ENCODE data around the gene FLOT1.
"Not testable (repeated sequence)": the region's sequence is repeated elsewhere in the genome, so short reads cannot be mapped to it uniquely, and the experiment has no call there.

The FLOT1 gene

GRCh38 chr6:30720738-30721197 lies 21.7 kb downstream of the FLOT1 start:
- Histone ChIP-seq H3K4me3 (ENCODE audit: low read depth, low read length) (peak overlapping the region; percentile 80), H3K36me3 (ENCODE audit: insufficient read depth, low read length) (peaks cover 29% of the 10 kb centered on the region), H2AFZ (ENCODE audit: low read length, unreplicated experiment) (no peak overlapping the region), H3K4me1 (ENCODE audit: control insufficient read depth, insufficient read depth, low read length, unreplicated experiment) (peaks cover 43% of the 10 kb centered on the region), H3K27me3 (ENCODE audit: insufficient read depth, low read length) (no peaks in the 10 kb centered on the region), H3K79me2 (ENCODE audit: control insufficient read depth, insufficient read depth, low read length, unreplicated experiment) (peaks cover 72% of the 10 kb centered on the region), H3K27ac (ENCODE audit: low read depth, low read length) (peak overlapping the region; percentile 97)

- peaks cover 25% of the 10 kb centered on the region; the same call in 1 of the 2 replicates for H3K36me3 ChIP-seq (ENCODE audit: insufficient read depth, low read length)
- no peaks in the 10 kb centered on the region for H3K27me3 ChIP-seq (ENCODE audit: insufficient read depth, low read length)
- peak within 1 kb of the TSS; percentile 97 for H3K27ac ChIP-seq (ENCODE audit: low read depth, low read length)
- H2AFZ ChIP-seq (ENCODE audit: low read length, unreplicated experiment), result peak within 1 kb of the TSS; percentile 57
- H3K79me2 ChIP-seq (ENCODE audit: control insufficient read depth, insufficient read depth, low read length, unreplicated experiment), result peaks cover 77% of the 10 kb centered on the region
- peaks cover 39% of the 10 kb centered on the region for H3K4me1 ChIP-seq (ENCODE audit: control insufficient read depth, insufficient read depth, low read length, unreplicated experiment)
- H3K4me3 ChIP-seq (ENCODE audit: low read depth, low read length), result peak within 1 kb of the TSS; percentile 80
Measured at GRCh38 chr6:30719791-30720737, 22.4 kb downstream of the FLOT1 start, which contains the start of gene TUBB. Gene TUBB, plus strand, starts transcription at chr6:30720352. Its CDS starts 155 bp downstream, at chr6:30720507.

- Histone ChIP-seq H3K36me3 (ENCODE audit: insufficient read depth, low read length) (peaks cover 26% of the 10 kb centered on the region; the same call in 1 of the 2 replicates), H2AFZ (ENCODE audit: low read length, unreplicated experiment) (peak overlapping the region; percentile 57), H3K27ac (ENCODE audit: low read depth, low read length) (peak overlapping the region; percentile 73), H3K27me3 (ENCODE audit: insufficient read depth, low read length) (no peaks in the 10 kb centered on the region), H3K4me3 (ENCODE audit: low read depth, low read length) (peak overlapping the region; percentile 80), H3K4me1 (ENCODE audit: control insufficient read depth, insufficient read depth, low read length, unreplicated experiment) (peaks cover 32% of the 10 kb centered on the region), H3K79me2 (ENCODE audit: control insufficient read depth, insufficient read depth, low read length, unreplicated experiment) (peaks cover 74% of the 10 kb centered on the region)
Measured at GRCh38 chr6:30719356-30719755, 23.1 kb downstream of the FLOT1 start.

GRCh38 chr6:30717845-30718720 lies 24.4 kb downstream of the FLOT1 start:
- not testable (repeated sequence) for H3K27me3 ChIP-seq (ENCODE audit: insufficient read depth, low read length)
- peaks cover 62% of the 10 kb centered on the region for H3K79me2 ChIP-seq (ENCODE audit: control insufficient read depth, insufficient read depth, low read length, unreplicated experiment)
- H3K4me3 ChIP-seq (ENCODE audit: low read depth, low read length), result peak overlapping the region; percentile 73
- H2AFZ ChIP-seq (ENCODE audit: low read length, unreplicated experiment), result peak overlapping the region; percentile 47
- peak overlapping the region; percentile 92 for H3K27ac ChIP-seq (ENCODE audit: low read depth, low read length)
- H3K4me1 ChIP-seq (ENCODE audit: control insufficient read depth, insufficient read depth, low read length, unreplicated experiment), result peaks cover 21% of the 10 kb centered on the region
- H3K36me3 ChIP-seq (ENCODE audit: insufficient read depth, low read length), result peaks cover 34% of the 10 kb centered on the region; the same call in 1 of the 2 replicates

GRCh38 chr6:30717129-30717844 lies 25.2 kb downstream of the FLOT1 start, which contains the start of gene MDC1:
Gene MDC1, minus strand, starts transcription at chr6:30717281. Its CDS starts 2,106 bp downstream, at chr6:30715175.
- Histone ChIP-seq H3K27me3 (ENCODE audit: insufficient read depth, low read length) (no peaks in the 10 kb centered on the region), H2AFZ (ENCODE audit: low read length, unreplicated experiment) (peak within 1 kb of the TSS; percentile 47), H3K4me1 (ENCODE audit: control insufficient read depth, insufficient read depth, low read length, unreplicated experiment) (peaks cover 17% of the 10 kb centered on the region), H3K27ac (ENCODE audit: low read depth, low read length) (peak within 1 kb of the TSS; percentile 92), H3K36me3 (ENCODE audit: insufficient read depth, low read length) (peaks cover 36% of the 10 kb centered on the region; the same call in 1 of the 2 replicates), H3K4me3 (ENCODE audit: low read depth, low read length) (peak within 1 kb of the TSS; percentile 78), H3K79me2 (ENCODE audit: control insufficient read depth, insufficient read depth, low read length, unreplicated experiment) (peaks cover 54% of the 10 kb centered on the region)

- peaks cover 36% of the 10 kb centered on the region; the same call in 1 of the 2 replicates for H3K36me3 ChIP-seq (ENCODE audit: insufficient read depth, low read length)
- peaks cover 17% of the 10 kb centered on the region for H3K4me1 ChIP-seq (ENCODE audit: control insufficient read depth, insufficient read depth, low read length, unreplicated experiment)
- peak overlapping the region; percentile 79 for H3K27ac ChIP-seq (ENCODE audit: low read depth, low read length)
- no peaks in the 10 kb centered on the region for H3K27me3 ChIP-seq (ENCODE audit: insufficient read depth, low read length)
- H3K4me3 ChIP-seq (ENCODE audit: low read depth, low read length), result peak overlapping the region; percentile 78
- H2AFZ ChIP-seq (ENCODE audit: low read length, unreplicated experiment), result peak overlapping the region; percentile 41
- H3K79me2 ChIP-seq (ENCODE audit: control insufficient read depth, insufficient read depth, low read length, unreplicated experiment), result peaks cover 50% of the 10 kb centered on the region
Measured at GRCh38 chr6:30716879-30717128, 25.7 kb downstream of the FLOT1 start.

- no peaks in the 10 kb centered on the region for H3K27me3 ChIP-seq (ENCODE audit: insufficient read depth, low read length)
- H3K36me3 ChIP-seq (ENCODE audit: insufficient read depth, low read length), result peaks cover 48% of the 10 kb centered on the region
- H3K27ac ChIP-seq (ENCODE audit: low read depth, low read length), result no peak overlapping the region
- peaks cover 17% of the 10 kb centered on the region for H3K4me1 ChIP-seq (ENCODE audit: control insufficient read depth, insufficient read depth, low read length, unreplicated experiment)
- H3K4me3 ChIP-seq (ENCODE audit: low read depth, low read length), result no peak overlapping the region
- H2AFZ ChIP-seq (ENCODE audit: low read length, unreplicated experiment), result no peak overlapping the region
- peaks cover 29% of the 10 kb centered on the region for H3K79me2 ChIP-seq (ENCODE audit: control insufficient read depth, insufficient read depth, low read length, unreplicated experiment)
Measured at GRCh38 chr6:30714263-30714662, 28.2 kb downstream of the FLOT1 start.

GRCh38 chr6:30712441-30712945 lies 30.0 kb downstream of the FLOT1 start:
- Histone ChIP-seq H3K4me3 (ENCODE audit: low read depth, low read length) (no peak overlapping the region), H3K79me2 (ENCODE audit: control insufficient read depth, insufficient read depth, low read length, unreplicated experiment) (peaks cover 20% of the 10 kb centered on the region), H2AFZ (ENCODE audit: low read length, unreplicated experiment) (no peak overlapping the region), H3K36me3 (ENCODE audit: insufficient read depth, low read length) (peaks cover 50% of the 10 kb centered on the region), H3K27me3 (ENCODE audit: insufficient read depth, low read length) (no peaks in the 10 kb centered on the region), H3K27ac (ENCODE audit: low read depth, low read length) (no peak overlapping the region), H3K4me1 (ENCODE audit: control insufficient read depth, insufficient read depth, low read length, unreplicated experiment) (peaks cover 10% of the 10 kb centered on the region)

- H3K4me1 ChIP-seq (ENCODE audit: control insufficient read depth, insufficient read depth, low read length, unreplicated experiment), result peaks cover 10% of the 10 kb centered on the region
- peaks cover 19% of the 10 kb centered on the region for H3K79me2 ChIP-seq (ENCODE audit: control insufficient read depth, insufficient read depth, low read length, unreplicated experiment)
- H3K27me3 ChIP-seq (ENCODE audit: insufficient read depth, low read length), result no peaks in the 10 kb centered on the region
- no peak overlapping the region for H2AFZ ChIP-seq (ENCODE audit: low read length, unreplicated experiment)
- H3K27ac ChIP-seq (ENCODE audit: low read depth, low read length), result no peak overlapping the region
- H3K36me3 ChIP-seq (ENCODE audit: insufficient read depth, low read length), result peaks cover 50% of the 10 kb centered on the region
- no peak overlapping the region for H3K4me3 ChIP-seq (ENCODE audit: low read depth, low read length)
Measured at GRCh38 chr6:30711758-30712380, 30.6 kb downstream of the FLOT1 start.
